ENCODE measurements around the gene OSBPL3. TPM values are rescaled to one million over a fixed set of nuclear protein-coding genes. Genes with fewer than 3 reads are reported as not detected.

OSBPL3 gene
- total and polyA plus RNA-seq, 4 donors: 4.7 to 13.7 (median 5.7) TPM

GRCh38 chr7:24982917-24983316 lies 2.9 kb upstream of the OSBPL3 start:
- Histone ChIP-seq H3K36me3 (ENCODE audit: control insufficient read depth, insufficient read depth, low read length) (no peaks in the 10 kb centered on the region), H3K9me3 (ENCODE audit: control insufficient read depth, insufficient read depth, low read length) (no peaks in the 10 kb centered on the region), H3K4me3 (ENCODE audit: low read depth, low read length) (no peak overlapping the region), H3K4me1 (ENCODE audit: control insufficient read depth, insufficient read depth, low read length) (peaks cover 26% of the 10 kb centered on the region), H3K27ac (ENCODE audit: low read depth, low read length) (no peak overlapping the region), H3K27me3 (ENCODE audit: control insufficient read depth, insufficient read depth, low read length) (peaks cover 29% of the 10 kb centered on the region)
- DNase-seq (ENCODE audit: low read depth in 4 of 6, low spot score in 6 of 6): no peak
- no CpG with 5 or more reads among the region's 2 CpGs for WGBS (ENCODE audit: insufficient coverage)

GRCh38 chr7:24981171-24981951 lies 1.4 kb upstream of the OSBPL3 start:
- peak in 4 of 6 donors; percentile 41 to 92 (median 69) for DNase-seq (ENCODE audit: low read depth in 4 of 6, low spot score in 6 of 6)
- H3K4me3 ChIP-seq (ENCODE audit: low read depth, low read length): peak overlapping the region; percentile 83
- H3K27ac ChIP-seq (ENCODE audit: low read depth, low read length): peak overlapping the region; percentile 69
- H3K27me3 ChIP-seq (ENCODE audit: control insufficient read depth, insufficient read depth, low read length): peaks cover 29% of the 10 kb centered on the region
- H3K9me3 ChIP-seq (ENCODE audit: control insufficient read depth, insufficient read depth, low read length): no peaks in the 10 kb centered on the region
- H3K36me3 ChIP-seq (ENCODE audit: control insufficient read depth, insufficient read depth, low read length): no peaks in the 10 kb centered on the region
- peaks cover 26% of the 10 kb centered on the region for H3K4me1 ChIP-seq (ENCODE audit: control insufficient read depth, insufficient read depth, low read length)
- 2% methylated on average over 52 of the region's 52 CpGs for WGBS (ENCODE audit: insufficient coverage)

- peak in 1 of 6 donors; percentile 64 for DNase-seq (ENCODE audit: low read depth in 4 of 6, low spot score in 6 of 6)
- peaks cover 29% of the 10 kb centered on the region for H3K27me3 ChIP-seq (ENCODE audit: control insufficient read depth, insufficient read depth, low read length)
- H3K4me1 ChIP-seq (ENCODE audit: control insufficient read depth, insufficient read depth, low read length): peaks cover 26% of the 10 kb centered on the region
- H3K9me3 ChIP-seq (ENCODE audit: control insufficient read depth, insufficient read depth, low read length): no peaks in the 10 kb centered on the region
- 5% methylated on average over 20 of the region's 26 CpGs for WGBS (ENCODE audit: insufficient coverage)
- H3K36me3 ChIP-seq (ENCODE audit: control insufficient read depth, insufficient read depth, low read length): no peaks in the 10 kb centered on the region
- peak overlapping the region; percentile 81 for H3K27ac ChIP-seq (ENCODE audit: low read depth, low read length)
- H3K4me3 ChIP-seq (ENCODE audit: low read depth, low read length): peak overlapping the region; percentile 83
Measured at GRCh38 chr7:24980534-24981170, 674 bp upstream of the OSBPL3 start.

GRCh38 chr7:24979470-24979862 lies 512 bp downstream of the OSBPL3 start:
- peaks cover 26% of the 10 kb centered on the region for H3K4me1 ChIP-seq (ENCODE audit: control insufficient read depth, insufficient read depth, low read length)

GRCh38 chr7:24978843-24979469 lies 1.0 kb downstream of the OSBPL3 start:
- Histone ChIP-seq H3K9me3 (ENCODE audit: control insufficient read depth, insufficient read depth, low read length) (no peaks in the 10 kb centered on the region), H3K27ac (ENCODE audit: low read depth, low read length) (no peak overlapping the region), H3K27me3 (ENCODE audit: control insufficient read depth, insufficient read depth, low read length) (peaks cover 29% of the 10 kb centered on the region), H3K4me3 (ENCODE audit: low read depth, low read length) (peak overlapping the region; percentile 83), H3K4me1 (ENCODE audit: control insufficient read depth, insufficient read depth, low read length) (peaks cover 26% of the 10 kb centered on the region), H3K36me3 (ENCODE audit: control insufficient read depth, insufficient read depth, low read length) (no peaks in the 10 kb centered on the region)
- peak in 2 of 6 donors; percentile 22 to 64 for DNase-seq (ENCODE audit: low read depth in 4 of 6, low spot score in 6 of 6)
- 19% methylated on average over 28 of the region's 29 CpGs for WGBS (ENCODE audit: insufficient coverage)

More at GRCh38 chr7:24979470-24979862, 512 bp downstream of the OSBPL3 start:
- 0% methylated on average over 42 of the region's 42 CpGs for WGBS (ENCODE audit: insufficient coverage)
- Histone ChIP-seq H3K4me3 (ENCODE audit: low read depth, low read length) (peak overlapping the region; percentile 83), H3K36me3 (ENCODE audit: control insufficient read depth, insufficient read depth, low read length) (no peaks in the 10 kb centered on the region), H3K27me3 (ENCODE audit: control insufficient read depth, insufficient read depth, low read length) (peaks cover 29% of the 10 kb centered on the region), H3K27ac (ENCODE audit: low read depth, low read length) (no peak overlapping the region), H3K9me3 (ENCODE audit: control insufficient read depth, insufficient read depth, low read length) (no peaks in the 10 kb centered on the region)
- DNase-seq (ENCODE audit: low read depth in 4 of 6, low spot score in 6 of 6): peak in 1 of 6 donors; percentile 52

GRCh38 chr7:24975644-24976260 lies 4.2 kb downstream of the OSBPL3 start:
- Histone ChIP-seq H3K4me3 (ENCODE audit: low read depth, low read length) (no peak overlapping the region), H3K9me3 (ENCODE audit: control insufficient read depth, insufficient read depth, low read length) (no peaks in the 10 kb centered on the region), H3K36me3 (ENCODE audit: control insufficient read depth, insufficient read depth, low read length) (no peaks in the 10 kb centered on the region), H3K4me1 (ENCODE audit: control insufficient read depth, insufficient read depth, low read length) (peaks cover 16% of the 10 kb centered on the region), H3K27me3 (ENCODE audit: control insufficient read depth, insufficient read depth, low read length) (peaks cover 5% of the 10 kb centered on the region), H3K27ac (ENCODE audit: low read depth, low read length) (no peak overlapping the region)
- WGBS (ENCODE audit: insufficient coverage): 83% methylated on average over 1 of the region's 4 CpGs
- no peak for DNase-seq (ENCODE audit: low read depth in 4 of 6, low spot score in 6 of 6)

- WGBS (ENCODE audit: insufficient coverage): no CpG with 5 or more reads among the region's 3 CpGs
Measured at GRCh38 chr7:24975172-24975571, 4.8 kb downstream of the OSBPL3 start.

GRCh38 chr7:24974026-24974832 lies 5.7 kb downstream of the OSBPL3 start:
- H3K27me3 ChIP-seq (ENCODE audit: control insufficient read depth, insufficient read depth, low read length): peaks cover 3% of the 10 kb centered on the region
- DNase-seq (ENCODE audit: low read depth in 4 of 6, low spot score in 6 of 6): no peak
- peaks cover 5% of the 10 kb centered on the region for H3K4me1 ChIP-seq (ENCODE audit: control insufficient read depth, insufficient read depth, low read length)
- H3K27ac ChIP-seq (ENCODE audit: low read depth, low read length): no peak overlapping the region
- H3K4me3 ChIP-seq (ENCODE audit: low read depth, low read length): no peak overlapping the region
- H3K36me3 ChIP-seq (ENCODE audit: control insufficient read depth, insufficient read depth, low read length): no peaks in the 10 kb centered on the region
- whole genome bisulfite sequencing (ENCODE audit: insufficient coverage): 53% methylated on average over 7 of the region's 15 CpGs
- no peaks in the 10 kb centered on the region for H3K9me3 ChIP-seq (ENCODE audit: control insufficient read depth, insufficient read depth, low read length)

More at GRCh38 chr7:24975172-24975571, 4.8 kb downstream of the OSBPL3 start:
- no peak for DNase-seq (ENCODE audit: low read depth in 4 of 6, low spot score in 6 of 6)
- Histone ChIP-seq H3K4me1 (ENCODE audit: control insufficient read depth, insufficient read depth, low read length) (peaks cover 11% of the 10 kb centered on the region), H3K27ac (ENCODE audit: low read depth, low read length) (no peak overlapping the region), H3K4me3 (ENCODE audit: low read depth, low read length) (no peak overlapping the region), H3K9me3 (ENCODE audit: control insufficient read depth, insufficient read depth, low read length) (no peaks in the 10 kb centered on the region), H3K36me3 (ENCODE audit: control insufficient read depth, insufficient read depth, low read length) (no peaks in the 10 kb centered on the region), H3K27me3 (ENCODE audit: control insufficient read depth, insufficient read depth, low read length) (peaks cover 4% of the 10 kb centered on the region)

GRCh38 chr7:24972991-24973390 lies 7.0 kb downstream of the OSBPL3 start:
- H3K27me3 ChIP-seq (ENCODE audit: control insufficient read depth, insufficient read depth, low read length): no peaks in the 10 kb centered on the region
- H3K4me3 ChIP-seq (ENCODE audit: low read depth, low read length): no peak overlapping the region
- no peaks in the 10 kb centered on the region for H3K36me3 ChIP-seq (ENCODE audit: control insufficient read depth, insufficient read depth, low read length)
- no peak overlapping the region for H3K27ac ChIP-seq (ENCODE audit: low read depth, low read length)
- DNase-seq (ENCODE audit: low read depth in 4 of 6, low spot score in 6 of 6): no peak
- H3K9me3 ChIP-seq (ENCODE audit: control insufficient read depth, insufficient read depth, low read length): no peaks in the 10 kb centered on the region
- no peaks in the 10 kb centered on the region for H3K4me1 ChIP-seq (ENCODE audit: control insufficient read depth, insufficient read depth, low read length)
